CD8-positive, alpha-beta memory T cell (primary cell): ENCODE results near the gene GPC6. TPM values are rescaled to one million over a fixed set of nuclear protein-coding genes. Genes with fewer than 3 reads are reported as not detected.

Experiments used
- CTCF ChIA-PET: fragments of 350-600 bp; sonication (Branson Sonifier 250); formaldehyde crosslinking; loops from one replicate; lab custom pipeline; 2021; ENCODE audit warnings: antibody characterized with exemption; lab: Charles Lee
- POLR2A ChIA-PET: fragments of 350-600 bp; sonication (Branson Sonifier 250); formaldehyde crosslinking; loops from one replicate; lab custom pipeline; 2021; ENCODE audit warnings: antibody characterized with exemption; lab: Charles Lee
- DNase-seq, 5 donors: peaks; one replicate each; pipeline versions ENCODE4 v3.0.0 to v3.0.0-alpha.2; 2020 to 2022; ENCODE audit warnings: mixed read lengths in 1 of 5
- H3K27ac ChIP-seq: one replicate; pipeline ENCODE4 v1.7.0; 2013; ENCODE audit warnings: low read depth, mild to moderate bottlenecking, low read length, moderate library complexity
- H3K27me3 ChIP-seq: 2 replicates; pipeline ENCODE4 v1.7.0; 2013; ENCODE audit warnings: low read length, mild to moderate bottlenecking; ENCODE audit not compliant: insufficient read depth, poor library complexity, severe bottlenecking
- H3K36me3 ChIP-seq: 2 replicates; pipeline ENCODE4 v1.7.0; 2013; ENCODE audit warnings: mild to moderate bottlenecking, low read length, moderate library complexity; ENCODE audit not compliant: insufficient read depth
- H3K4me1 ChIP-seq: 2 replicates; pipeline ENCODE4 v1.7.0; 2013; ENCODE audit warnings: mild to moderate bottlenecking, low read length, moderate library complexity; ENCODE audit not compliant: insufficient read depth
- H3K4me3 ChIP-seq: 2 replicates; pipeline ENCODE4 v1.7.0; 2013; ENCODE audit warnings: mild to moderate bottlenecking, low read length
- H3K9me3 ChIP-seq: 2 replicates; pipeline ENCODE4 v1.7.0; 2013; ENCODE audit warnings: mild to moderate bottlenecking, low read length
- H3K27ac Mint-ChIP-seq, 8 donors: one replicate each; pipeline ENCODE4 v1.8.0; 2020 to 2021; ENCODE audit warnings: mixed read lengths in 8 of 8, mild to moderate bottlenecking in 6 of 8, inconsistent platforms in 3 of 8, moderate library complexity in 3 of 8
- H3K27me3 Mint-ChIP-seq, 2 donors: one replicate each; pipeline ENCODE4 v1.8.0; 2020 to 2021; ENCODE audit warnings: mixed read lengths in 2 of 2, mild to moderate bottlenecking in 1 of 2, moderate library complexity in 1 of 2
- H3K36me3 Mint-ChIP-seq, 3 donors: one replicate each; pipeline ENCODE4 v1.8.0; 2020 to 2021; ENCODE audit warnings: mixed read lengths in 3 of 3, inconsistent platforms in 1 of 3, mild to moderate bottlenecking in 1 of 3
- H3K4me1 Mint-ChIP-seq, 3 donors: one replicate each; pipeline ENCODE4 v1.8.0; 2020 to 2021; ENCODE audit warnings: mixed read lengths in 3 of 3, inconsistent platforms in 1 of 3, mild to moderate bottlenecking in 1 of 3
- H3K4me3 Mint-ChIP-seq, 7 donors: one replicate each; pipeline ENCODE4 v1.8.0; 2020 to 2021; ENCODE audit warnings: mixed read lengths in 7 of 7, mild to moderate bottlenecking in 6 of 7, moderate library complexity in 4 of 7, inconsistent platforms in 2 of 7
- H3K9me3 Mint-ChIP-seq, 5 donors: one replicate each; pipeline ENCODE4 v1.8.0; 2020 to 2022; ENCODE audit warnings: mixed read lengths in 5 of 5, mild to moderate bottlenecking in 3 of 5, moderate library complexity in 2 of 5, inconsistent platforms in 1 of 5
- polyA plus RNA-seq: library from polyadenylated mRNA; unstranded; fragments of 300-500 nt; fragmentation: Illumina TruSeq; gene quantifications from one replicate; pipeline ENCODE4 v1.2.3, GENCODE V29; 2021
- total RNA-seq, 2 experiments: library from RNA; stranded (reverse); gene quantifications; one replicate each; pipeline ENCODE4 v1.2.3, GENCODE V29; 2021

GPC6 gene
- total and polyA plus RNA-seq, 3 experiments from 2014 or later: not detected

DNA sequence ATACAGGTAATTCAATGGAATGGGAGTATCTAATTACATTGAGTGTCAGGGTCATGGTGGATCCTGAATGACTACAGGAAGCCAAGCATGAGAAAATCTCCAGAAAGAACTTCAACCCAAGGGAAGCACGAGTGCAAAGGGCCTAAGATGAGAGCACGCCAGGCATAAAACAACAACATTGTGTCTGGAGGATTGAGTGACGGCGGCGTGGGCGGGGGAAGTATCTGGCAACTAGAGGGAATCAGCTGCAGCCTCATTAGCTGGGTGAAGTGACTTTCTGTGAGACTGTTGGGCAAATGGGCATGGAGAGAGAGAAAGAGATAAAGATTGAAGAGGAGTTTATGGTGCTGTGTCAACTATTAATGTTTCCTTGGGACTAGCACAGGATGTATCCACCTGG is 194.3 kb downstream of the GPC6 start:
- Histone ChIP-seq H3K9me3 (no peaks in the 10 kb centered on the region), H3K36me3 (no peaks in the 10 kb centered on the region), H3K27me3 (no peaks in the 10 kb centered on the region), H3K4me1 (no peaks in the 10 kb centered on the region), H3K4me3 (no peak overlapping the region), H3K27ac (no peak overlapping the region)
- DNase-seq: no peak
- H3K9me3 Mint-ChIP-seq: no peaks in the 10 kb centered on the region
- H3K4me1 Mint-ChIP-seq: no peaks in the 10 kb centered on the region
- ChIA-PET POLR2A (no interaction called here), CTCF (no interaction called here)
- H3K4me3 Mint-ChIP-seq: no peak overlapping the region
- no peak overlapping the region for H3K27ac Mint-ChIP-seq
- H3K36me3 Mint-ChIP-seq: no peaks in the 10 kb centered on the region
- H3K27me3 Mint-ChIP-seq: peaks cover 0 to 1% of the 10 kb centered on the region in 2 donors

- POLR2A ChIA-PET: no interaction called here
- H3K9me3 Mint-ChIP-seq: peaks cover 0 to 7% (median 3%) of the 10 kb centered on the region in 5 donors
- no peaks in the 10 kb centered on the region for H3K4me1 Mint-ChIP-seq
- H3K27me3 Mint-ChIP-seq: peaks cover 0 to 1% of the 10 kb centered on the region in 2 donors
- H3K4me3 Mint-ChIP-seq: no peak overlapping the region
- no peaks in the 10 kb centered on the region for H3K36me3 ChIP-seq
- no peaks in the 10 kb centered on the region for H3K4me1 ChIP-seq
- H3K4me3 ChIP-seq: no peak overlapping the region
- H3K9me3 ChIP-seq: no peaks in the 10 kb centered on the region
- H3K27me3 ChIP-seq: no peaks in the 10 kb centered on the region
- no peak overlapping the region for H3K27ac ChIP-seq
- CTCF ChIA-PET: no interaction called here
- no peak overlapping the region for H3K27ac Mint-ChIP-seq
- DNase-seq: no peak
- H3K36me3 Mint-ChIP-seq: no peaks in the 10 kb centered on the region
Observed at GRCh38 chr13:93422980-93423543, 196.5 kb downstream of the GPC6 start.

DNA sequence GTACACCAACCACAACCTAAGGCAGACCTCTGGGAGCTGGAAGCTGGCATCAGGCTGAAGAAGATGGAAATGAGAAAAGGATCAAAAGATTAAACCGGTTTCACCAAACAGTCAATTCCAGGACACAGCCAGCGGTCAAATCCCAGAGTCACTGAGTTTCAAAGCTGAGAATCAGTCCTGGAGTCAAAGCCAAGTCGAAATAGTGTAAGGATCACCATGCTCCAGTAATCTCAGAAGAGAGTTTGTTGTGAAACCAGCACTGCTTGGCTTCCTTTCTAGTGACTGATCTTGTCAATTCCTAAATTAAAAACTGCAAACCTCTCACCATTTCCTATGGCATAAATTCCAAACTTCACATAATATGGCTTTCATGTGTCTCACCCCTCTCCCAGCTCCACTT is 198.8 kb downstream of the GPC6 start:
- ChIA-PET CTCF (no interaction called here), POLR2A (no interaction called here)
- Histone ChIP-seq H3K4me1 (no peaks in the 10 kb centered on the region), H3K36me3 (no peaks in the 10 kb centered on the region), H3K27ac (no peak overlapping the region), H3K27me3 (no peaks in the 10 kb centered on the region), H3K4me3 (no peak overlapping the region), H3K9me3 (no peaks in the 10 kb centered on the region)
- Mint-ChIP-seq H3K4me1 (no peaks in the 10 kb centered on the region), H3K4me3 (no peak overlapping the region), H3K9me3 (peaks cover 0 to 13% (median 3%) of the 10 kb centered on the region in 5 donors), H3K36me3 (no peaks in the 10 kb centered on the region), H3K27me3 (no peaks in the 10 kb centered on the region), H3K27ac (no peak overlapping the region)
- no peak for DNase-seq

DNA sequence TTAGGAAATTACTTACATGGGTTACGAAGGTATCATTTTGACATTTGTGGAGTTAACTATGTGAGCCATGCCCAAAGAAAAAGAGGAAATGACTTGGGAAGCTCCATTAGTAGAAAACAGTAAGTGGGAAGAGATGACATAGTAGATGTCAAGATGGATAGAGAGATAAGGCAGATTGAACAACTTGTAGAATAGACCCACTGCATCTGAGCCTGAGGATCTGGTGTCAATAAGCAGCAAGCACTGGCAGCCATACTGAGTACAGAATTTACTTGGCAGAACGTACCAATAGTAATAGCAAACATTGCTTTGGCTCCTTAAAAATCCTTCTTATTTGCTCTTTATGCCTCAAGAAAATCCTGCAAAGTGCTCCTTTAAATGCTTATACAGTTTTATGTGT is 203.8 kb downstream of the GPC6 start:
- H3K36me3 Mint-ChIP-seq: no peaks in the 10 kb centered on the region
- ChIA-PET POLR2A (no interaction called here), CTCF (no interaction called here)
- H3K27ac ChIP-seq: no peak overlapping the region
- H3K27ac Mint-ChIP-seq: no peak overlapping the region
- H3K9me3 ChIP-seq: no peaks in the 10 kb centered on the region
- no peaks in the 10 kb centered on the region for H3K27me3 ChIP-seq
- no peak for DNase-seq
- H3K4me1 Mint-ChIP-seq: no peaks in the 10 kb centered on the region
- H3K4me3 ChIP-seq: no peak overlapping the region
- no peak overlapping the region for H3K4me3 Mint-ChIP-seq
- H3K36me3 ChIP-seq: no peaks in the 10 kb centered on the region
- H3K27me3 Mint-ChIP-seq: no peaks in the 10 kb centered on the region
- no peaks in the 10 kb centered on the region for H3K4me1 ChIP-seq
- peaks cover 0 to 13% (median 3%) of the 10 kb centered on the region in 5 donors for H3K9me3 Mint-ChIP-seq

DNA sequence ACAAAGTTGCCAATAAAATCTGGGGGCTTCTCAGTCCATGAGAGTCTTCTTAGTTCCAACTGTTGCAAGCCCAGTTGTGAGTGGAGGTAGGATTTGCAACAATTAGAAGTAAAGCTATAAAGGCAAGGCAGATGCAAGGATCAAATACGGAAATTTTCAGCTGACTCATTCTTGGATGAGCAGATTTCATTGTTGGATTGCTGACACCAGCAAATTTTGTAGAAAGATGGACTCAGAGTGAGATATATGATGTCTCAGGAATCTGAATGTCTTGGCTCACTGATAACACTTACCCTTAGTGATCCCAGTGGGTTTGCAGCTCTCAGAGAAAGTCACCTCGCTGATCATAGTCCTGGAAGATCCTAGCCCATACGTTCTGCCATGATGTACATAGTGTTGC is 209.0 kb downstream of the GPC6 start:
- no peaks in the 10 kb centered on the region for H3K4me1 ChIP-seq
- no peak for DNase-seq
- no peak overlapping the region for H3K27ac ChIP-seq
- no peaks in the 10 kb centered on the region for H3K36me3 ChIP-seq
- no peaks in the 10 kb centered on the region for H3K27me3 ChIP-seq
- no peak overlapping the region for H3K4me3 ChIP-seq
- H3K4me3 Mint-ChIP-seq: no peak overlapping the region
- H3K36me3 Mint-ChIP-seq: no peaks in the 10 kb centered on the region
- POLR2A ChIA-PET: no interaction called here
- H3K27me3 Mint-ChIP-seq: no peaks in the 10 kb centered on the region
- H3K9me3 Mint-ChIP-seq: peaks cover 0 to 3% (median 2%) of the 10 kb centered on the region in 5 donors
- CTCF ChIA-PET: no interaction called here
- H3K4me1 Mint-ChIP-seq: no peaks in the 10 kb centered on the region
- no peak overlapping the region for H3K27ac Mint-ChIP-seq
- no peaks in the 10 kb centered on the region for H3K9me3 ChIP-seq

GRCh38 chr13:93437081-93437480 is 210.5 kb downstream of the GPC6 start:
- Mint-ChIP-seq H3K27ac (no peak overlapping the region), H3K27me3 (no peaks in the 10 kb centered on the region), H3K4me1 (no peaks in the 10 kb centered on the region), H3K4me3 (no peak overlapping the region), H3K9me3 (peaks cover 0 to 7% (median 5%) of the 10 kb centered on the region in 5 donors), H3K36me3 (no peaks in the 10 kb centered on the region)
- POLR2A ChIA-PET: no interaction called here
- no peak overlapping the region for H3K4me3 ChIP-seq
- H3K9me3 ChIP-seq: no peaks in the 10 kb centered on the region
- H3K36me3 ChIP-seq: no peaks in the 10 kb centered on the region
- no peaks in the 10 kb centered on the region for H3K4me1 ChIP-seq
- CTCF ChIA-PET: no interaction called here
- no peaks in the 10 kb centered on the region for H3K27me3 ChIP-seq
- H3K27ac ChIP-seq: no peak overlapping the region
- no peak for DNase-seq

DNA sequence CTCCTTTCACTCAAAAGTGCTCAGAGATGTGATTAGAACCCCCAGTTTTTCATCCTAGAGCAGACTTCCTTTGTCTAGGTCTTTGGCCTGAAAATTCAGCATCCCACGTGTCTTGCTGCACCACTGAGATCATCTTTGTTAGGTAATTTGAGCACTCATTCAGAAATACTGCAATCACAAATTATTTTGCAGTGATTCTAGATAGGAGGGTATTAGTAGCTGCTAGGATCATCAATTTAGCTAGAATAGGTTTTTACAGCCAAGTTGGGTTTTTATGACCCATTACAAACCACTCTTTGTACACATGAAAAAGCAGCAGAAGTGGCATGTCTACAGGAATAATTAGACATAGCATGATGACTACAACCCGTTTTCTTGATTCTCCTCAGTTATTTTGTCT is 219.6 kb downstream of the GPC6 start:
- H3K27me3 ChIP-seq: no peaks in the 10 kb centered on the region
- CTCF ChIA-PET: no interaction called here
- no peak overlapping the region for H3K4me3 ChIP-seq
- POLR2A ChIA-PET: no interaction called here
- Mint-ChIP-seq H3K4me1 (no peaks in the 10 kb centered on the region), H3K4me3 (no peak overlapping the region), H3K36me3 (no peaks in the 10 kb centered on the region), H3K27ac (no peak overlapping the region), H3K9me3 (peaks cover 0 to 6% (median 2%) of the 10 kb centered on the region in 5 donors), H3K27me3 (no peaks in the 10 kb centered on the region)
- H3K4me1 ChIP-seq: no peaks in the 10 kb centered on the region
- H3K36me3 ChIP-seq: no peaks in the 10 kb centered on the region
- H3K27ac ChIP-seq: no peak overlapping the region
- no peak for DNase-seq
- H3K9me3 ChIP-seq: no peaks in the 10 kb centered on the region

- no peaks in the 10 kb centered on the region for H3K36me3 Mint-ChIP-seq
- H3K4me1 Mint-ChIP-seq: no peaks in the 10 kb centered on the region
Observed at GRCh38 chr13:93450191-93450621, 223.6 kb downstream of the GPC6 start.

More at GRCh38 chr13:93450191-93450621, 223.6 kb downstream of the GPC6 start:
- H3K27me3 Mint-ChIP-seq: no peaks in the 10 kb centered on the region
- no peak overlapping the region for H3K27ac Mint-ChIP-seq
- no peak for DNase-seq
- no peak overlapping the region for H3K4me3 Mint-ChIP-seq
- peaks cover 0 to 4% (median 0%) of the 10 kb centered on the region in 5 donors for H3K9me3 Mint-ChIP-seq
- H3K4me3 ChIP-seq: no peak overlapping the region
- ChIA-PET POLR2A (no interaction called here), CTCF (no interaction called here)
- no peaks in the 10 kb centered on the region for H3K4me1 ChIP-seq
- no peaks in the 10 kb centered on the region for H3K9me3 ChIP-seq
- no peak overlapping the region for H3K27ac ChIP-seq
- H3K36me3 ChIP-seq: no peaks in the 10 kb centered on the region
- H3K27me3 ChIP-seq: no peaks in the 10 kb centered on the region
